Measurements from ENCODE around the gene GJA3. TPM values are rescaled to one million over a fixed set of nuclear protein-coding genes. Genes with fewer than 3 reads are reported as not detected.

GJA3 gene
- polyA plus RNA-seq, 3 donors from 2014 or later, result not detected

- H3K4me1 Mint-ChIP-seq, result no peaks in the 10 kb centered on the region
- DNase-seq, result no peak
- no peaks in the 10 kb centered on the region for H3K36me3 Mint-ChIP-seq
- H3K4me3 Mint-ChIP-seq, result no peak overlapping the region
- H3K27ac Mint-ChIP-seq, result no peak overlapping the region
- H3K27me3 Mint-ChIP-seq (ENCODE audit: low read depth in 3 of 3), result peaks cover 0 to 8% (median 5%) of the 10 kb centered on the region in 3 donors
- no peaks in the 10 kb centered on the region for H3K9me3 Mint-ChIP-seq
Observed at GRCh38 chr13:20093951-20094350, 66.9 kb downstream of the GJA3 start.

GRCh38 chr13:20090349-20090748 lies 70.5 kb downstream of the GJA3 start:
- no peaks in the 10 kb centered on the region for H3K4me1 Mint-ChIP-seq
- H3K36me3 Mint-ChIP-seq, result peaks cover 4 to 15% (median 4%) of the 10 kb centered on the region in 3 donors
- no peak overlapping the region for H3K4me3 Mint-ChIP-seq
- H3K9me3 Mint-ChIP-seq, result no peaks in the 10 kb centered on the region
- no peak overlapping the region for H3K27ac Mint-ChIP-seq
- peak in 1 of 3 donors; percentile 17 for DNase-seq
- H3K27me3 Mint-ChIP-seq (ENCODE audit: low read depth in 3 of 3), result no peaks in the 10 kb centered on the region

Other genes starting within 250 kb of the GJA3 start
- 10 to 100 TPM in 2 of 3 donors, 1 to 10 TPM in 1; 6.7 to 12.6 (median 11.2) TPM for gene ZMYM2, start 202.3 kb downstream of the GJA3 start, polyA plus RNA-seq
- not detected for gene GJB2, start 31.9 kb upstream of the GJA3 start, polyA plus RNA-seq
- not detected for gene GJB6, start 71.3 kb upstream of the GJA3 start, polyA plus RNA-seq

Measured in immature natural killer cell (primary cell).